Left hindlimb (tissue), 1 donor: ENCODE measurements around the gene CASP1.

Experiments
- DNase-seq: peaks from one replicate; pipeline ENCODE4 v3.0.0-alpha.2; 2018

CASP1 gene

DNA sequence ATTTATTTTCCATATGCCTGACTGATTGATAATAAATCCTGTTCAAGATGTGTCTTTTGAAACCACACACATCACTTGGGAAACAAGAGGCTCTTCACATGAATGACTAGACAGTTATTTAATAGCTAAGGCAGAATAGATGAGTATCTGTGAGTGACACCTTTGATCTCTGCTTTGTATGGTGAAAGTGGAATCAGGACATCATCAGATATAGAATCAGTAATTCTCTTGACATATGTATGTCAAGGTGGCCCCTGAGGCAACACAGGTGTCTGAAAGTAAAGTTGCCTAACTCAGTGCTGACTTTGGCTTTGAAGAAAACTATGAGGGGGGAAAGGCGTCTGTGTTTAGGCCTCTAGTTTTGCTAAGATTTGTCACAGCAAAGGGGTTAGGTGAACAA is 55.1 kb downstream of the CASP1 start:
- no peak for DNase-seq
